H1 (cell line): ENCODE results near the gene ZNF536. TPM values are rescaled to one million over a fixed set of nuclear protein-coding genes. Genes with fewer than 3 reads are reported as not detected.

ENCODE experiments used
- CTCF ChIA-PET: fragments of 300-600 bp; sonication (Branson Sonifier 250); formaldehyde crosslinking; loops from one replicate; lab custom pipeline; 2021; ENCODE audit not compliant: partially characterized antibody; lab: Charles Lee
- POLR2A ChIA-PET: fragments of 300-600 bp; sonication (Branson Sonifier 250); formaldehyde crosslinking; loops from one replicate; lab custom pipeline; 2021; ENCODE audit warnings: inconsistent platforms; ENCODE audit not compliant: partially characterized antibody; lab: Charles Lee
- DNase-seq, 2 experiments: peaks; one replicate each; pipeline versions ENCODE4 v3.0.0 to v3.0.0-alpha.2; 2010 to 2022; ENCODE audit warnings: low spot score in 2 of 2, low read depth in 1 of 2, mixed read lengths in 1 of 2
- FAIRE-seq: peaks from 2 replicates; lab custom pipeline; 2011; peaks lifted over from hg19 to GRCh38; lab: Jason Lieb, UNC
- H2AFZ ChIP-seq: 2 replicates; pipeline ENCODE4 v1.8.1; 2012; ENCODE audit warnings: low read length, inconsistent platforms
- H2AK5ac ChIP-seq: 2 replicates; pipeline ENCODE4 v1.6.1; 2013; ENCODE audit warnings: low read depth, low read length
- H2BK120ac ChIP-seq: replicated peaks from 2 replicates; pipeline ENCODE3; 2013; ENCODE audit warnings: low read depth, low read length, inconsistent platforms
- H2BK12ac ChIP-seq: 2 replicates; pipeline ENCODE4 v1.6.1; 2013; ENCODE audit warnings: low read depth, low read length
- H2BK15ac ChIP-seq: 2 replicates; pipeline ENCODE4 v1.6.1; 2013; ENCODE audit warnings: low read length
- H2BK20ac ChIP-seq: 2 replicates; pipeline ENCODE4 v1.6.1; 2013; ENCODE audit warnings: low read length
- H2BK5ac ChIP-seq: 2 replicates; pipeline ENCODE4 v1.6.1; 2013; ENCODE audit warnings: low read depth, low read length
- H3K14ac ChIP-seq: 2 replicates; pipeline ENCODE4 v1.6.1; 2013; ENCODE audit warnings: inconsistent platforms; ENCODE audit not compliant: insufficient read length
- H3K18ac ChIP-seq: 2 replicates; pipeline ENCODE4 v1.6.1; 2013; ENCODE audit warnings: low read length; ENCODE audit errors: extremely low read depth
- H3K23ac ChIP-seq: 2 replicates; pipeline ENCODE4 v1.6.1; 2013; ENCODE audit warnings: inconsistent platforms; ENCODE audit not compliant: insufficient read length
- H3K23me2 ChIP-seq: 2 replicates; pipeline ENCODE4 v1.6.1; 2013; ENCODE audit warnings: low read depth, low read length
- H3K27ac ChIP-seq: 2 replicates; pipeline ENCODE4 v1.6.1; 2011; ENCODE audit warnings: low read depth, low read length, inconsistent platforms
- H3K27me3 ChIP-seq, 4 experiments: replicated peaks in 1 of 4; 1 replicate in 1 of 4; 2 replicates in 3 of 4; pipeline versions ENCODE4 v1.6.1 to v1.8.1; 2011 to 2013; ENCODE audit warnings: low read length in 3 of 4, mild to moderate bottlenecking in 3 of 4, inconsistent platforms in 2 of 4, mixed read lengths in 2 of 4, moderate library complexity in 1 of 4; ENCODE audit not compliant: control insufficient read depth in 3 of 4, insufficient read depth in 3 of 4; ENCODE audit errors: extremely low read depth in 1 of 4
- H3K36me3 ChIP-seq, 4 experiments: 2 replicates each; pipeline versions ENCODE4 v1.6.1 to v1.8.1; 2011 to 2013; ENCODE audit warnings: mild to moderate bottlenecking in 4 of 4, low read length in 3 of 4, moderate library complexity in 2 of 4, control low read depth in 1 of 4, inconsistent platforms in 1 of 4; ENCODE audit not compliant: insufficient read depth in 4 of 4, control insufficient read depth in 2 of 4
- H3K4ac ChIP-seq: replicated peaks from 2 replicates; pipeline ENCODE3; 2013; ENCODE audit warnings: low read length, low read depth, mixed read lengths, inconsistent platforms; ENCODE audit not compliant: insufficient read length
- H3K4me1 ChIP-seq, 4 experiments: replicated peaks in 1 of 4; 1 replicate in 1 of 4; 2 replicates in 3 of 4; pipeline versions ENCODE4 v1.6.1 to v1.8.1; 2011 to 2013; ENCODE audit warnings: low read length in 3 of 4, inconsistent platforms in 2 of 4, mixed read lengths in 1 of 4; ENCODE audit not compliant: insufficient read depth in 4 of 4, control insufficient read depth in 3 of 4
- H3K4me2 ChIP-seq, 2 experiments: 2 replicates each; pipeline versions ENCODE4 v1.6.1 to v1.8.1; 2011 to 2013; ENCODE audit warnings: low read depth in 2 of 2, low read length in 2 of 2, control low read depth in 1 of 2, inconsistent platforms in 1 of 2, mild to moderate bottlenecking in 1 of 2; ENCODE audit not compliant: insufficient read depth in 1 of 2
- H3K4me3 ChIP-seq, 4 experiments: fragments of 200-600, 300-600 bp in 1 of 4; sonication (generic), shearing (Covaris generic), sonication (Bioruptor Twin) in 1 of 4; 2 replicates each; pipeline versions ENCODE4 v1.5.1 to v1.8.1; 2011 to 2016; ENCODE audit warnings: low read length in 4 of 4, low read depth in 3 of 4, control low read depth in 2 of 4, inconsistent platforms in 2 of 4, mild to moderate bottlenecking in 2 of 4, mixed read lengths in 1 of 4, moderate library complexity in 1 of 4; ENCODE audit not compliant: insufficient read depth in 2 of 4; ENCODE audit errors: extremely low read depth in 1 of 4
- H3K56ac ChIP-seq: replicated peaks from 2 replicates; pipeline ENCODE3; 2013; ENCODE audit warnings: low read depth, mild to moderate bottlenecking, mixed read lengths, low read length, inconsistent platforms; ENCODE audit not compliant: insufficient read length
- H3K79me1 ChIP-seq: 2 replicates; pipeline ENCODE4 v1.6.1; 2013; ENCODE audit warnings: low read depth, low read length, control low read depth
- H3K79me2 ChIP-seq, 2 experiments: 2 replicates each; pipeline versions ENCODE4 v1.6.1 to v1.8.1; 2012 to 2013; ENCODE audit warnings: low read length in 2 of 2, mild to moderate bottlenecking in 2 of 2, inconsistent platforms in 1 of 2; ENCODE audit not compliant: insufficient read depth in 2 of 2, control insufficient read depth in 1 of 2
- H3K9ac ChIP-seq, 4 experiments: replicated peaks in 1 of 4; 1 replicate in 1 of 4; 2 replicates in 3 of 4; pipeline versions ENCODE4 v1.6.1 to v1.8.1; 2011 to 2013; ENCODE audit warnings: low read depth in 3 of 4, low read length in 3 of 4, control low read depth in 2 of 4, mild to moderate bottlenecking in 2 of 4, moderate library complexity in 2 of 4, inconsistent platforms in 1 of 4; ENCODE audit errors: extremely low read depth in 1 of 4
- H3K9me3 ChIP-seq, 2 experiments: 2 replicates each; pipeline versions ENCODE4 v1.6.1 to v1.8.1; 2012 to 2013; ENCODE audit warnings: mild to moderate bottlenecking in 2 of 2, moderate library complexity in 2 of 2, control low read depth in 1 of 2, inconsistent platforms in 1 of 2, low read depth in 1 of 2, low read length in 1 of 2, mixed read lengths in 1 of 2; ENCODE audit not compliant: insufficient read depth in 2 of 2
- H4K20me1 ChIP-seq, 2 experiments: replicated peaks in 1 of 2; 2 replicates each; pipeline versions ENCODE3 to v1.8.1; 2011 to 2013; ENCODE audit warnings: inconsistent platforms in 2 of 2, low read length in 2 of 2, mild to moderate bottlenecking in 1 of 2; ENCODE audit not compliant: insufficient read depth in 2 of 2, control insufficient read depth in 1 of 2
- H4K5ac ChIP-seq: 2 replicates; pipeline ENCODE4 v1.6.1; 2013; ENCODE audit warnings: low read length, low read depth, mixed read lengths, inconsistent platforms; ENCODE audit not compliant: insufficient read length
- H4K8ac ChIP-seq: 2 replicates; pipeline ENCODE4 v1.8.0; 2013; ENCODE audit warnings: mild to moderate bottlenecking, moderate library complexity, low read length, inconsistent platforms; ENCODE audit not compliant: insufficient read depth; ENCODE audit errors: extremely low read depth
- H4K91ac ChIP-seq: replicated peaks from 2 replicates; pipeline ENCODE3; 2013; ENCODE audit warnings: low read length, mixed read lengths, inconsistent platforms; ENCODE audit not compliant: insufficient read length
- ASH2L ChIP-seq: fragments of 200-600, 300-600 bp; sonication (generic); IDR thresholded peaks from one replicate; pipeline ENCODE4 v1.7.1; 2017; ENCODE audit warnings: low read length
- BACH1 ChIP-seq: IDR thresholded peaks from 2 replicates; pipeline ENCODE4 v1.6.1; 2012; ENCODE audit warnings: low read length, improper control_type of control experiment
- CHD1 ChIP-seq: IDR thresholded peaks from 2 replicates; pipeline ENCODE4 v1.6.1; 2012; ENCODE audit warnings: low read depth, low read length, improper control_type of control experiment
- CHD2 ChIP-seq: IDR thresholded peaks from 2 replicates; pipeline ENCODE4 v1.6.1; 2012; ENCODE audit warnings: low read length, improper control_type of control experiment
- CREB1 ChIP-seq: IDR thresholded peaks from 2 replicates; pipeline ENCODE4 v1.6.1; 2012; ENCODE audit warnings: inconsistent platforms
- EGR1 ChIP-seq: IDR thresholded peaks from 2 replicates; pipeline ENCODE4 v1.6.1; 2011; ENCODE audit warnings: low read depth, low read length, borderline replicate concordance
- KDM4A ChIP-seq: IDR thresholded peaks from one replicate; pipeline ENCODE4 v1.7.1; 2012; ENCODE audit warnings: low read depth, mild to moderate bottlenecking, moderate library complexity, low read length, inconsistent platforms; ENCODE audit not compliant: severe bottlenecking
- MAX ChIP-seq: IDR thresholded peaks from 2 replicates; pipeline ENCODE4 v1.6.1; 2012; ENCODE audit warnings: inconsistent platforms
- RBBP5 ChIP-seq: IDR thresholded peaks from 2 replicates; pipeline ENCODE4 v1.7.1; 2012; ENCODE audit warnings: low read depth, mild to moderate bottlenecking, inconsistent platforms, low read length, moderate library complexity, borderline replicate concordance
- RFX5 ChIP-seq: IDR thresholded peaks from 2 replicates; pipeline ENCODE4 v1.6.1; 2011; ENCODE audit warnings: low read depth, low read length, improper control_type of control experiment, borderline replicate concordance
- RNF2 ChIP-seq: fragments of 200-900, 300-1000 bp; sonication (generic); IDR thresholded peaks from 2 replicates; pipeline ENCODE4 v1.7.1; 2016; ENCODE audit warnings: borderline replicate concordance, low read depth, mild to moderate bottlenecking, antibody characterized with exemption, low read length; ENCODE audit not compliant: poor library complexity, severe bottlenecking; ENCODE audit errors: missing control alignments
- SIRT6 ChIP-seq: IDR thresholded peaks from one replicate; pipeline ENCODE4 v1.7.1; 2012; ENCODE audit warnings: low read length, inconsistent platforms
- SRF ChIP-seq: IDR thresholded peaks from 2 replicates; pipeline ENCODE4 v1.6.1; 2011; ENCODE audit warnings: mild to moderate bottlenecking, low read depth, low read length, moderate library complexity
- TCF12 ChIP-seq: IDR thresholded peaks from 2 replicates; pipeline ENCODE4 v1.6.1; 2011; ENCODE audit warnings: low read depth, mild to moderate bottlenecking, low read length
- ZNF274 ChIP-seq: IDR thresholded peaks from 2 replicates; pipeline ENCODE4 v1.7.0; 2012; ENCODE audit warnings: low read length, borderline replicate concordance; ENCODE audit errors: extremely low read depth
- WGBS, 2 experiments: shearing (Covaris generic) in 1 of 2; methylation state at CpG; one replicate each; pipeline versions ENCODE4 v1.1.6 to v1.1.7; 2013 to 2015; ENCODE audit warnings: low lambda C conversion rate in 2 of 2, mixed read lengths in 2 of 2, inconsistent platforms in 1 of 2, low coverage in 1 of 2, missing lambda C conversion rate in 1 of 2; ENCODE audit not compliant: insufficient replicate concordance in 2 of 2, insufficient coverage in 1 of 2, insufficient read length in 1 of 2; ENCODE audit errors: extremely low coverage in 1 of 2, missing lambda C conversion rate in 1 of 2; 5-methylcytosine and 5-hydroxymethylcytosine counted together
- polyA plus RNA-seq, 7 experiments: library from polyadenylated mRNA; depleted of rRNA in 3 of 7; stranded (reverse) in 5 of 7; unstranded in 2 of 7; fragments of >200 nt in 5 of 7; fragments of 200-250 nt in 2 of 7; gene quantifications; 1 replicate in 5 of 7; 2 replicates in 1 of 7; 4 replicates in 1 of 7; pipeline versions ENCODE4 v1.2.1 to v1.2.3, GENCODE V29; 2011 to 2013; ENCODE audit warnings: missing spikeins in 2 of 7, mixed read lengths in 2 of 7
- total RNA-seq: library from RNA; stranded (reverse); fragmentation: NEBNext Ultra II Directional; extraction: Animal tissue kit (Norgen Biotek cat#: 25700); gene quantifications from 2 replicates; pipeline ENCODE4 v1.2.1, GENCODE V29; 2021

ZNF536 gene
- total and polyA plus RNA-seq, 2 of the 8 experiments (the other 6 are each of a cell fraction or from before 2014, with no cell fraction given) = 0.09 to 0.11 TPM

- Histone ChIP-seq H2AK5ac (no peak overlapping the region), H3K36me3 (no peaks in the 10 kb centered on the region), H2BK15ac (no peak overlapping the region), H3K27ac (no peak overlapping the region), H3K14ac (no peak overlapping the region), H4K91ac (no peak overlapping the region), H2BK12ac (no peak overlapping the region), H3K18ac (no peak overlapping the region), H3K9ac (no peak overlapping the region), H4K20me1 (no peaks in the 10 kb centered on the region), H3K4ac (no peak overlapping the region), H3K9me3 (0 out of 4 replicates have a peak, but pooled peaks cover 0 to under 1% of the 10 kb centered on the region in 2 experiments), H2BK20ac (no peak overlapping the region), H3K4me2 (no peak overlapping the region), H3K4me1 (no peaks in the 10 kb centered on the region), H3K79me1 (no peaks in the 10 kb centered on the region), H4K5ac (no peak overlapping the region), H3K4me3 (no peak overlapping the region), H4K8ac (no peak overlapping the region), H3K27me3 (no peaks in the 10 kb centered on the region), H2BK120ac (no peak overlapping the region), H3K23me2 (no peaks in the 10 kb centered on the region), H3K23ac (no peak overlapping the region), H3K56ac (no peak overlapping the region), H2AFZ (no peak overlapping the region), H2BK5ac (no peak overlapping the region), H3K79me2 (no peaks in the 10 kb centered on the region)
- DNase-seq (no peak), FAIRE-seq (no peak)
- CTCF ChIA-PET = interaction anchor here (1.0 to 1.2 kb wide), 2 partner anchors 12 to 40 kb away, joined by 3 read pairs; no protein-coding TSS in a partner anchor
- 88% methylated on average over 2 of the region's 2 CpGs; no CpG with 5 or more reads in 1 of the 2 experiments for WGBS, 2 experiments
- POLR2A ChIA-PET = no interaction called here
- TF ChIP-seq CREB1 (no peak), BACH1 (no peak), ASH2L (no peak), KDM4A (no peak), ZNF274 (no peak), SRF (no peak), RFX5 (no peak), SIRT6 (no peak), CHD1 (no peak), MAX (no peak), RNF2 (no peak), CHD2 (no peak), RBBP5 (no peak), TCF12 (no peak), EGR1 (no peak)
These were observed 104.8 kb downstream of the ZNF536 start for GRCh38 chr19:30476997-30477396.
